ENCODE results near the gene ADK. TPM values are rescaled to one million over a fixed set of nuclear protein-coding genes. Genes with fewer than 3 reads are reported as not detected.

The ADK gene
- total and polyA plus RNA-seq, 2 of the 4 experiments (the other 2 are of a cell fraction), result 30.6 to 40.9 TPM

GRCh38 chr10:74139981-74140380, 11.0 kb upstream of the ADK start:
- BruUV-seq (replicated peaks), result no TSS peak
- Histone ChIP-seq H4K91ac (ENCODE audit: insufficient read depth, low read depth, low read length) (no peak overlapping the region), H3K56ac (ENCODE audit: extremely low read depth, insufficient read depth, low read length) (no peak overlapping the region), H3K27ac (ENCODE audit: insufficient read depth, low read length) (no peak overlapping the region), H3K4me3 (ENCODE audit: insufficient read depth, low read depth, low read length) (no peak overlapping the region), H3K9ac (ENCODE audit: low read depth, low read length) (no peak overlapping the region), H3K79me1 (ENCODE audit: low read depth in 1 of 2, low read length in 2 of 2) (peaks cover 21 to 44% of the 10 kb centered on the region in 2 experiments), H3K4me1 (ENCODE audit: control insufficient read depth, insufficient read depth, low read length) (peaks cover 1% of the 10 kb centered on the region), H2BK20ac (ENCODE audit: low read depth, low read length) (no peak overlapping the region), H2BK120ac (ENCODE audit: low read depth, low read length) (no peak overlapping the region), H3K18ac (ENCODE audit: low read depth, low read length) (no peak overlapping the region), H3K4ac (ENCODE audit: low read depth, low read length) (no peak overlapping the region), H3K36me3 (ENCODE audit: control insufficient read depth, insufficient read depth, low read length) (peaks cover 10% of the 10 kb centered on the region), H2AK5ac (ENCODE audit: low read depth, low read length) (no peak overlapping the region), H2BK15ac (ENCODE audit: low read depth, low read length) (no peak overlapping the region), H3K27me3 (ENCODE audit: control insufficient read depth, insufficient read depth, low read length) (no peaks in the 10 kb centered on the region), H4K20me1 (ENCODE audit: insufficient read depth, low read length) (peaks cover 24% of the 10 kb centered on the region), H2BK5ac (ENCODE audit: low read depth, low read length, poor library complexity, severe bottlenecking) (no peak overlapping the region), H3K4me2 (ENCODE audit: low read depth, low read length) (no peak overlapping the region), H3K9me3 (ENCODE audit: control insufficient read depth, insufficient read depth, low read length) (no peaks in the 10 kb centered on the region), H3K9me1 (ENCODE audit: insufficient read depth, low read length) (no peaks in the 10 kb centered on the region), H2AFZ (replicated peaks; ENCODE audit: low read length, poor library complexity) (no peak overlapping the region), H4K5ac (ENCODE audit: low read depth, low read length) (no peak overlapping the region), H3K23ac (ENCODE audit: low read depth, low read length) (no peak overlapping the region), H2AK9ac (replicated peaks; ENCODE audit: low read depth, low read length, poor library complexity) (no peak overlapping the region), H3K14ac (replicated peaks; ENCODE audit: low read depth, low read length) (no peak overlapping the region), H4K8ac (ENCODE audit: low read depth in 2 of 2, low read length in 2 of 2) (no peak overlapping the region)
- in situ Hi-C loops (cut with MboI; ENCODE audit: low sequenced_read_pairs) (loop anchor here (5.0 kb wide), 1 partner anchor 92 kb away; no protein-coding TSS in a partner anchor), dilution Hi-C loops (cut with HindIII; ENCODE audit: low sequenced_read_pairs, unreplicated experiment) (no loop called here), intact Hi-C loops (cut with micrococcal nuclease) (loop anchor here (10.0 kb wide), 1 partner anchor 1095 kb away; the partner anchor contains the start of gene COMTD1)
- POLR2A ChIA-PET (ENCODE audit: unreplicated experiment), result interaction anchor here (0.7 kb wide), 1 partner anchor 1005 kb away, joined by 3 read pairs; no protein-coding TSS in a partner anchor
- CTCF ChIA-PET, result no interaction called here
- DNase-seq (no peak), ATAC-seq (ENCODE audit: low read depth) (no peak)
- WGBS, 2 experiments (ENCODE audit: extremely low coverage in 2 of 2, insufficient read length in 1 of 2), result 98% methylated on average over 13 of the region's 18 CpGs; no CpG with 5 or more reads in 1 of the 2 experiments
- no peak for TF ChIP-seq RCOR1 (IDR thresholded peaks at IDR 0.05; ENCODE audit: insufficient replicate concordance, low read length)
- no peak for TF ChIP-seq POLR2A (IDR thresholded peaks at IDR 0.05; ENCODE audit: low read depth, low read length)
- TF ChIP-seq MAFK (IDR thresholded peaks at IDR 0.05; ENCODE audit: low read depth, low read length), result no peak
- no peak for TF ChIP-seq SMC3 (IDR thresholded peaks at IDR 0.05; ENCODE audit: low read depth, low read length)
- no peak for TF ChIP-seq NFE2L2 (IDR thresholded peaks at IDR 0.05; ENCODE audit: low read depth, low read length)
- TF ChIP-seq MXI1 (IDR thresholded peaks at IDR 0.05; ENCODE audit: borderline replicate concordance, low read depth, low read length), result no peak
- no peak for TF ChIP-seq MAZ (IDR thresholded peaks at IDR 0.05; ENCODE audit: borderline replicate concordance, low read depth, low read length)

Data from IMR-90 (cell line).